ENCODE measurements around the gene EGFR. TPM values are rescaled to one million over a fixed set of nuclear protein-coding genes. Genes with fewer than 3 reads are reported as not detected.
A peak's percentile ranks its signal among the peaks of the same experiment; 100 is the strongest.

The EGFR gene
- total and polyA plus RNA-seq, 7 donors, result 3.6 to 39.7 (median 14.1) TPM

DNA sequence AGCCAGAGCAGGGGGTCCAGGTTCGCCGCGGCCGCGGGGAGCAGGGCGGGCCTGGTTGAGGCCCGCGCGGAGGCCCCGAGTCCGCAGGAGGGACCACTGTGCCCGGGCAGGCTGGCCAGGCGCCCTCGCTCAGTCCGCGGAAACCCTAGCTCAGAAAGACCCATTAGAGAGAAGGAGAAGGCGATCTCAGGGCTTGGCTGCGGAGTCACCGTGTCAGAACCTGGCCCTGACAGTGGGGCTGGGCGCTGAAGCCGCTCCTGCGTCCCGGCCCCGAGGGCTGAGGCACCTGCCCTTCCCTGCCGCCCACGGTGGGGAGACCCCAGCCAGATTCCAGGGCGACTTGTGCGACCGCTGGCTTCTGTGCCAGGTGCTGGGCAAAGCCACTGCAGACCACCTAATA, 14.2 kb upstream of the EGFR start:
- Histone ChIP-seq H3K4me1 (no peaks in the 10 kb centered on the region), H3K27ac (no peak overlapping the region), H3K9me3 (no peaks in the 10 kb centered on the region), H3K36me3 (ENCODE audit: insufficient read depth in 1 of 2, low read depth in 1 of 2) (no peaks in the 10 kb centered on the region), H3K4me3 (no peak overlapping the region), H3K27me3 (ENCODE audit: insufficient read depth in 3 of 3, low read length in 2 of 3) (no peaks in the 10 kb centered on the region)
- DNase-seq, result no peak
- peak in 1 of 4 donors; percentile 30 for ATAC-seq
- TF ChIP-seq, protein P1, sequence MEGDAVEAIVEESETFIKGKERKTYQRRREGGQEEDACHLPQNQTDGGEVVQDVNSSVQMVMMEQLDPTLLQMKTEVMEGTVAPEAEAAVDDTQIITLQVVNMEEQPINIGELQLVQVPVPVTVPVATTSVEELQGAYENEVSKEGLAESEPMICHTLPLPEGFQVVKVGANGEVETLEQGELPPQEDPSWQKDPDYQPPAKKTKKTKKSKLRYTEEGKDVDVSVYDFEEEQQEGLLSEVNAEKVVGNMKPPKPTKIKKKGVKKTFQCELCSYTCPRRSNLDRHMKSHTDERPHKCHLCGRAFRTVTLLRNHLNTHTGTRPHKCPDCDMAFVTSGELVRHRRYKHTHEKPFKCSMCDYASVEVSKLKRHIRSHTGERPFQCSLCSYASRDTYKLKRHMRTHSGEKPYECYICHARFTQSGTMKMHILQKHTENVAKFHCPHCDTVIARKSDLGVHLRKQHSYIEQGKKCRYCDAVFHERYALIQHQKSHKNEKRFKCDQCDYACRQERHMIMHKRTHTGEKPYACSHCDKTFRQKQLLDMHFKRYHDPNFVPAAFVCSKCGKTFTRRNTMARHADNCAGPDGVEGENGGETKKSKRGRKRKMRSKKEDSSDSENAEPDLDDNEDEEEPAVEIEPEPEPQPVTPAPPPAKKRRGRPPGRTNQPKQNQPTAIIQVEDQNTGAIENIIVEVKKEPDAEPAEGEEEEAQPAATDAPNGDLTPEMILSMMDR (IDR thresholded peaks at IDR 0.05), result no peak
- 88 to 94% (median 89%) methylated on average over 24 to 29 of the region's 29 CpGs for WGBS, 3 donors
- intact Hi-C loops (cut with DNase I), result no loop called here

DNA sequence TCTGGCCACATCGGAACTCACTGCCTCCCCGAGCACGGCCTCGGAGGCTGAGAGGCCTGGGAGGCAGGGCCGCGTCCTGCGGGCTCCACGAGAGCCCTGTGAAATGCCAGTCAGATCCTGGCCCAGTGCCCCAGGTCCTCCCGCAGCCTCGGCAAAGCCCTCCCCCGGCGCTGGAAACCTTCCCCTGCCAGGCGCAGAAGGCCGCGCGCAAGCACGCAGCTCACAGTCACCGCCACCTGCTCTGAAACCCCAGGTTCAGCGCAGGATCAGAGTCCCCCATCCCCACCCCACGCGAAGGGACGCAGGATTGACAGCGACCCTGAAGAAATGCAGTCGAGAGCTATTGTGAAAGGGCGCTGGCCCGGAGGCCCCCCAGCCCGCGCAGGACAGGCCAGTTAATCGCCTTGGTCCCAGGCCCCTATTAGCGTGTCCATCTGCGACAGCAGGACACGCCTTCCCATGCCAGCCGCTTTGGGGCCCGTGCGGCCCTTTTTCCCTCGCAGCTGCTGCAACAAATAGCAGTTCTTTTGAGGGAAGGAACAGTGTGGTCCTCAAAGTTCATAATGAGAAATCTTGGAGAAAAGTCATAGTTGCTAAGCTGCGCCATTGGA, 13.5 kb upstream of the EGFR start:
- intact Hi-C loops (cut with DNase I), result no loop called here
- 65 to 77% (median 73%) methylated on average over 36 to 37 of the region's 37 CpGs for WGBS, 3 donors
- TF ChIP-seq, protein P1 (IDR thresholded peaks at IDR 0.05), result no peak
- no peaks in the 10 kb centered on the region for H3K4me1 ChIP-seq
- peak overlapping the region; percentile 26 for H3K4me3 ChIP-seq
- no peaks in the 10 kb centered on the region for H3K27me3 ChIP-seq (ENCODE audit: insufficient read depth in 3 of 3, low read length in 2 of 3)
- H3K27ac ChIP-seq, result no peak overlapping the region
- no peaks in the 10 kb centered on the region for H3K36me3 ChIP-seq (ENCODE audit: insufficient read depth in 1 of 2, low read depth in 1 of 2)
- DNase-seq, result peak in 1 of 2 donors; percentile 58
- no peaks in the 10 kb centered on the region for H3K9me3 ChIP-seq
- ATAC-seq, result peak; percentile 30 to 57 (median 39)

DNA sequence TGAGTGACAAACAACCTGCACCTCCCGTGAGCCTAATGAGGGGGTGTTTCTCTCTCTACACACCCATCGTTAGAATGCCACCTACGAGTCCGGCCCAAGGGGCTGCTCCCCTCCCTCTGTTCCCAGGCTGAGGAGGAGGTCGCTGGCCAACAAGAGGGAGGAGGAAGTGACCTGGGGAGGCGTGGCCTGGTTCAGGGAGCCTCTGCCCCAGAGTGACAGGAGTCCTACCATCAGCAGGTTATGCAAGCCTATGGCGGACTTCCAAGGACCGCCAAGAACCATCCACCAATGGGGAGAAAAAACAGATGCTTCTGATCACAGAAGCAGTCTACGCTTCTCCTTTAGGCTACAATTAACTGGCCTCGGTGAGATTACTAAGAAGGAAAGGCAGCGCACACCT, 12.3 kb upstream of the EGFR start:
- H3K27ac ChIP-seq, result no peak overlapping the region
- H3K27me3 ChIP-seq (ENCODE audit: insufficient read depth in 3 of 3, low read length in 2 of 3), result no peaks in the 10 kb centered on the region
- WGBS, 3 donors, result 68 to 82% (median 82%) methylated on average over 11 of the region's 11 CpGs
- no peak overlapping the region for H3K4me3 ChIP-seq
- intact Hi-C loops (cut with DNase I), result no loop called here
- H3K36me3 ChIP-seq (ENCODE audit: insufficient read depth in 1 of 2, low read depth in 1 of 2), result no peaks in the 10 kb centered on the region
- DNase-seq (no peak), ATAC-seq (no peak)
- no peaks in the 10 kb centered on the region for H3K4me1 ChIP-seq
- no peaks in the 10 kb centered on the region for H3K9me3 ChIP-seq
- TF ChIP-seq, protein P1 (IDR thresholded peaks at IDR 0.05), result no peak

DNA sequence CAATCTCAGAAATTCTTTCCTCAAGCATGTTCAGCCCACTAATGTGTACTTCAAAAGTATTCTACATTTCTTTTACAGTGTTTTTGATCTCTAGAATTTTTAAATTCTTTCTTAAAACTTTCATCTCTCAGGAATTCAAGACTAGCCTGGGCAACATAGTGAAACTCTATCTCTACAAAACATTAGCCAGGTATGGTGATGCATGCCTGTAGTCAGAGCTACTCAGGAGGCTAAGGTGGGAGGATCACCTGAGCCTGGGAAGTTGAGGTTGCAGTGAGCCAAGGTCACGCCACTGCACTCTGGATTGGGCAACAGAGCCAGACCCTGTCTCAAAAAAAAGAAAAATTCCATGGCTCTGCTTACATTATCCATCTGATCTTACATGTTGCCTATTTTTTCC, 5.0 kb upstream of the EGFR start:
- Histone ChIP-seq H3K4me1 (peaks cover 6% of the 10 kb centered on the region), H3K36me3 (ENCODE audit: insufficient read depth in 1 of 2, low read depth in 1 of 2) (no peaks in the 10 kb centered on the region), H3K27ac (no peak overlapping the region), H3K27me3 (ENCODE audit: insufficient read depth in 3 of 3, low read length in 2 of 3) (no peaks in the 10 kb centered on the region), H3K4me3 (no peak overlapping the region), H3K9me3 (no peaks in the 10 kb centered on the region)
- intact Hi-C loops (cut with DNase I), result loop anchor here (10.0 kb wide), 3 partner anchors 229 to 241 kb away; no protein-coding TSS in a partner anchor
- DNase-seq (no peak), ATAC-seq (no peak)
- 92 to 100% (median 100%) methylated on average over 1 of the region's 1 CpG for WGBS, 3 donors
- TF ChIP-seq, protein P1 (IDR thresholded peaks at IDR 0.05), result no peak
